ENCODE results near the gene C2CD4D.

Gene C2CD4D

GRCh38 chr1:151832318-151832980 is 7.2 kb downstream of the C2CD4D start:
- peak; percentile 33 for DNase-seq

- no peak for DNase-seq
These were observed 8.0 kb downstream of the C2CD4D start, which contains the start of gene RORC for GRCh38 chr1:151831605-151832004. Gene RORC, minus strand, starts transcription at chr1:151831802. Its CDS starts 38 bp downstream, at chr1:151831764.

GRCh38 chr1:151831256-151831591 is 8.4 kb downstream of the C2CD4D start:
- DNase-seq, result no peak

- DNase-seq, result no peak
These were observed 9.6 kb downstream of the C2CD4D start for GRCh38 chr1:151830055-151830454.

GRCh38 chr1:151829352-151830046 is 10.1 kb downstream of the C2CD4D start:
- DNase-seq, result no peak

GRCh38 chr1:151828921-151829320 is 10.7 kb downstream of the C2CD4D start:
- DNase-seq, result no peak

GRCh38 chr1:151827853-151828252 is 11.8 kb downstream of the C2CD4D start:
- no peak for DNase-seq

- no peak for DNase-seq
These were observed 13.6 kb downstream of the C2CD4D start for GRCh38 chr1:151825751-151826660.

- no peak for DNase-seq
These were observed 14.4 kb downstream of the C2CD4D start for GRCh38 chr1:151825204-151825603.

GRCh38 chr1:151823175-151823574 is 16.4 kb downstream of the C2CD4D start:
- no peak for DNase-seq

- no peak for DNase-seq
These were observed 17.2 kb downstream of the C2CD4D start for GRCh38 chr1:151822404-151822803.

- no peak for DNase-seq
These were observed 18.7 kb downstream of the C2CD4D start for GRCh38 chr1:151820940-151821339.

- DNase-seq, result no peak
These were observed 19.5 kb downstream of the C2CD4D start for GRCh38 chr1:151819976-151820623.

- no peak for DNase-seq
These were observed 20.3 kb downstream of the C2CD4D start for GRCh38 chr1:151819227-151819835.

GRCh38 chr1:151817353-151817730 is 22.3 kb downstream of the C2CD4D start:
- no peak for DNase-seq

GRCh38 chr1:151816548-151817352 is 22.9 kb downstream of the C2CD4D start:
- no peak for DNase-seq

- DNase-seq, result no peak
These were observed 23.8 kb downstream of the C2CD4D start for GRCh38 chr1:151815716-151816327.

GRCh38 chr1:151814971-151815545 is 24.6 kb downstream of the C2CD4D start:
- DNase-seq, result no peak

GRCh38 chr1:151814426-151814825 is 25.2 kb downstream of the C2CD4D start:
- no peak for DNase-seq

- no peak for DNase-seq
These were observed 26.2 kb downstream of the C2CD4D start for GRCh38 chr1:151813271-151813977.
